ENCODE data around the gene SMIM14. TPM values are rescaled to one million over a fixed set of nuclear protein-coding genes. Genes with fewer than 3 reads are reported as not detected.
A peak's percentile ranks its signal among the peaks of the same experiment; 100 is the strongest.
"Not testable (repeated sequence)": the region's sequence is repeated elsewhere in the genome, so short reads cannot be mapped to it uniquely, and the experiment has no call there.

The SMIM14 gene
- polyA plus RNA-seq, 4 donors, result 46.0 to 58.6 (median 54.0) TPM

DNA sequence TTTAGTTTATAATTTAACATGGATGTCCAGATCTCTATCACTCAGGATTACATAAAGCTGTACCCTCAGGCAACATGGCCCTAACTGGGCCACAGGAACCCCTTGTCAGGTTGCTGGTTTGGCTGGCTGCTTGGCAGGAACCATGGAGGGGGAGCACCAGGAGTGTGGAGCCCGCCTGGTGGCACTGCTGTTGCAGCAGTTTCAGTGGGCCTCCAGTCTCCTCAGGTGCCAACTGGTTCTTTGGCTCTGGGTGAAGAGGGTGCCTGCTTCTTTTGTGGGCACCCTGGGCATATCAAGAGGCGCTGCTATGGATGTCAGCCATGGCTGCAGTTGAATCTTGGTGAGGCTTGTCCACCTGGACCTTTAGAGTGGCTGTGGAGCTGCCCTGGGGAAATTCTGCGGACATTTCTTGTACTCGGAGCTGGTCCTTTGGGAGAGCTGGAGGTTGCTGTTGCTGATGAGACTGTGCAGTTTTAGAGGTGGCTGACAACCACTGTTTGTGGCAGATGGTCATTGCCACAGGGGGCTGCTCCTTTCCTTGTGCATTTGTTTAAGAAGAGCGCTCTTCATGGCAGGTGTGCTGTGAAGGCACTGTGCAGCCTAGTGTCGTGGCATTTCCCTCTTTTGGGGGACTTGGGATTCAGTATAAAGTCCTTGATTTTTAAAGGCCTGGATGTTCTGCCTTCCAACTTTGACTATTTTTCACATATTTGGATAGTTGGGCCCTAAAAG lies 10.3 kb upstream of the SMIM14 start:
- DNase-seq (ENCODE audit: low read depth in 4 of 4, low spot score in 2 of 4), result no peak

DNA sequence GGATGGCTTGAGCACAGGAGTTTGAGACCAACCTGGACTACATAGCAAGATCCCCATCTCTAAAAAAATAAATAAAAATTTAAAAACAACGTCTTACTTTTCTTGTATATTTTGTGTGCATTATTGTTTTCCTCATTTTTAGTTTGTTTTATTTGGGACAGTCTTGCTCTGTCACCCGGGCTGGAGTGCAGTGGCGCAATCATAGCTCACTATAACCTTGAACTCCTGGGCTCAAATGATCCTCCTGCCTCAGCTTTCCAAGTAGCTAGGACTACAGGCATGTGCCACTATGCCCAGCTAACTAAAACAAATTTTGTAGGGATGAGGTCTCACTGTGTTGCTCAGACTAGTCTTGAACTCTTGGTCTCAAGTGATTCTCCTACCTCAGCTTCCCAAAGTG lies 9.5 kb upstream of the SMIM14 start:
- DNase-seq (ENCODE audit: low read depth in 4 of 4, low spot score in 2 of 4), result no peak

DNA sequence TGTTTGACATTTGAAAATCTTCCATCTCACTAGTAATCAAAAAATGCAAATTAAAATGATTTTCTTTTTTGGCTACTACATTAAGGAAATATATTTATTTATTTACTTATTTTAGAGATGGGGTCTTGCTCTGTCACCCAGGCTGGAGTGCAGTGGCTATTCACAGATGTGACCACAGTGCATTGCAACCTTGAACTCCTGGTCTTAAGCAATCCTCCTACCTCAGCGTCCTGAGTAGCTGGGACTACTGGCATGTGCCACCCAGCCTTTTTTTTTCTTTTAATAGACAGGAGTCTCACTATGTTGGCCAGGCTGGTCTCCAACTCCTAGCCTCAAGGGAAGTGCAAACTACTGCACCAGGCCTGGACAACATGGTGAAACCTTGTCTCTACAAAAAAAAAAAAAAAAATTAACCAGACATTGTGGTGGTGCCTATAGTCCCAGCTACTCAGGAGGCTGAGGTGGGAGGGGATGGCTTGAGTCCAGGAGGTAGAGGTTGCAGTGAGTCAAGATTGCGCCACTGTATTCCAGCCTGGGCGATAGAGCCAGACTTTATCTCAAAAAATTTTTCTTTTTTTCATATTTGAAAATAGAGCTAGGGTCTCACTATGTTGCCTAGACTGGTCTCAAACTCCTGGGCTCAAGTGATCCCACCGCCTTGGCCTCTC lies 4.4 kb upstream of the SMIM14 start:
- no peak for DNase-seq (ENCODE audit: low read depth in 4 of 4, low spot score in 2 of 4)

DNA sequence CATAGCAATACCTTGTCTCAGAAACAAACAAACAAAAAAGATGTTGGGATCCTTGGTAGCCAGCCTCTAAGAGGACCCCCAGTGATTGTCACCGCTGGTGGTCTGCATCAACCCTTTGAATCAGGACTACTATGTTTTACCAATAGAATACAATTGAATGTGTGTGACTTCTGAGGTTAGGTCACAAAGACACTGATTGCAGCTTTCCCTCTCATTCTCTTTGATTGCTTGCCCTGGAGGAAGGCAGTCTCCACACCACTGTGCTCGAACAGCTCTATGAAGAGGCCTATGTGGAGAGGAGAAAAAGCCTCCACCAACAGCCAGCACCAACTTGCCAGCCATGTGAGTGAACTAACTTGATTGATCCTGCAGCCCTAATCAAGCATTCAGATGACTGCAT lies 2.8 kb upstream of the SMIM14 start:
- DNase-seq (ENCODE audit: low read depth in 4 of 4, low spot score in 2 of 4), result no peak

DNA sequence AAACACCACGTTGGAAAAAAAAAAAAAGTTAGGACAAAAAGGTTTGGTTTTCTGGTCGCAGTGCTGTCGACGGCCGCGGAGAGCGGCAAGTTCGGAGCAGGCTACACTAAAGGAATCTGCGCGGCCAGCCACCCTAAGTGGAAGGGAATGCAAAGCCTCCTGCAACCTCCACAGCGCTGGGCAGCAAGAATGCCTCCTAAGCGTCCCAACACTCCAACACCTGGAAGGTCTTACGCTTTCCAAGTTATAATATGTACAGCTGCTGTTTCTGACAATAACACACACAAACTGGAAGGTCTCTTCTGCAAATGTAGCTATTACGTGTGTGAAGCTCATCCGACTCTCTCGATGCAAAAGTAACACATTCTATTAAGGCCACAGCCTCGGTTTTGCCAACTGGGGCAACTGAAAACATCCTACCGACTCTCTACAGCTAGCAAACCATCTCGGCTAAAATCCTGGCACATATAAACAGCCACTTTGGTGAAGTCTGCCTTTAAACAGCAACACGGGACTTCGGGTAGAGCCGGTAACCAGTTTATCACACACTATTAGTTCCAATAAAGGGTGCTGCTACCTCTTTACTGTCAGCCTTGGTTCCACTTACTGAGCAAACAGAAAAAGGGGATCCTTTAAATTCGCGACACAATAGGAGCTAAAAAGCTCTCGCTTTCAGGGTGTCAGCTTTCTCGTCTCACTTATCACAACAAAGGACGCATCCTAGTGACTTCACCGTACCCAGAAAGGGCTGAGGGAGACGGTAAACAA lies 895 bp downstream of the SMIM14 start:
- DNase-seq (ENCODE audit: low read depth in 4 of 4, low spot score in 2 of 4), result peak in 3 of 4 donors; percentile 50 to 75 (median 65)

DNA sequence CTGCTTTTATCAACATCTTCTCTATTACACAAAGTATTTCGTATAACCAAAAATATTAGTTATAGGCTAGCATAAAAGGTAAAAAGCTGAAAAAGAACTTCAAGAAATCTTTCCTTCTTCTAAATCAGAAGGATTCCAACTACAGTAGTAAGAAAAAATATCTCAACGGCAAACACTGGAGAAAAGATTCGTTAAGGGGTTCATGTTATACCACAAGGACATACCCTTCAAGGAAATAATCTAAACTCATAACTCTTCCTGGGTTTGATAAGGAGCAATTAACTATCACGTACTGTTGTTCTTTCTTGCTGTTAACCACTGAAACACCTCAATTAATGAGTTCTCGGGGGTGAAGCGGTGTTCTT lies 1.5 kb downstream of the SMIM14 start:
- DNase-seq (ENCODE audit: low read depth in 4 of 4, low spot score in 2 of 4), result peak in 1 of 4 donors; percentile 53

DNA sequence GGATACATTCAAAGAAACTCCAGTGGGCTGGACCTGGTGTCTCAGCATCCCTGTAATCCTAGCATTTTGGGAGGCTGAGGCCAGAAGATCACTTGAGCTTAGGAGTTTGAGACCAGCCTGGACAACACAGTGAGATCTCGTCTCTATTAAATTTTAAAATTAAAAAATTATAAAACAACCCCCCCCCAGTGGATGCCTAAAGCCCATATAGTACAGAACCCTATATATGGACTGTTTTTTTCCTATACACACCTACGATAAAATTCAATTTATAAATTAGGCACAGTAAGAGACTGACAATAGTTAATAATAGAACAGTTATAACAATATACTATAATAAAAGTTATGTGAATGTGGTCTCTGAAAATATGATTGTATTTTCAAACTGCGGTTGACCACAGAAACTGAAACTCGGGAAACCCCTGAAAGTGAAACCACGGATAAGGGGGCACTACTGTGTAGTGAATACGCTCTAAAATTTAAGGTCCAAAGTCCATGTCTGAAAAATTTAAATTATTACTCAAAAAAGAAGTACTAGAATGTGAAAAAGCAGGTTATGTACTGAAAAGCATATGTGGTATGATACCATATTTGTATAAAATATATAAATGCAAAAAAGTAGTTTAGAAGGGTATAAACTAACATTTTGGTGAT lies 2.0 kb downstream of the SMIM14 start:
- DNase-seq (ENCODE audit: low read depth in 4 of 4, low spot score in 2 of 4), result no peak

DNA sequence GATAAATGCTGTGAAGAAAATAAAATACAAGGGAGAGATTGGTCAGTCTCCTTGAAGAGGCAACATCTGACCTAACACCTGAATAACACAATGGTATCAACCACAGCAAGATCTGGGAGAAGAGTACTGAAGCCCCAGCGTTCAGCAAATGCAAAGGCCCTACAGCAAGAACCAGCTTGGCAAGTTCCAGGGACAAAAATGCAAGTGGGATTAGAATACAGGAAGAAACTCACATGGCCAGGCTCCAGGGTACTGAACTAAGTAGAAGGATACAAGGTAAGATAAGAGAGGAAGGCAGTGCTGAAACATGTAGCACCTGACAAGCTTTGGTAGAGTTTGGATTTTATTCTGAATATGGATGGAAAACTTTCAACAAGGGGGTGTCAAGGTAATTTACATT lies 3.6 kb downstream of the SMIM14 start:
- no peak for DNase-seq (ENCODE audit: low read depth in 4 of 4, low spot score in 2 of 4)

DNA sequence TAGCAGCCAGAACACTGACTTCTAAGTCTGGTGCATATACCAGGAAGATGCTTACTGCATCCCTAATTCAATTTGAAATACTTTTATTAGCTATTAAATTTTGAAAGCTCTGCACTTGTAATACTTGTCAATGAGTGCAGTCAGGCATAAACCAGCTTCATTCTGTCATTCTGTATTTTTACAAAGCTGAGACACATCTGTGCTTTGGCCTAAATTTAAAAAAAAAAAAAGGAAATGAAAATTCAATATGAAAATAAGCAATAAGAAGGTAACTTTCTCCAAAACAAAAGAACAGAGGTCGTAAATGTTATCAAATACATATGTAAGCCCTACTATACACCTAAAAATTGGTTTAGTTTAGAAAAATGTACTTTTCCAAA lies 7.0 kb downstream of the SMIM14 start:
- no peak for DNase-seq (ENCODE audit: low read depth in 4 of 4, low spot score in 2 of 4)

DNA sequence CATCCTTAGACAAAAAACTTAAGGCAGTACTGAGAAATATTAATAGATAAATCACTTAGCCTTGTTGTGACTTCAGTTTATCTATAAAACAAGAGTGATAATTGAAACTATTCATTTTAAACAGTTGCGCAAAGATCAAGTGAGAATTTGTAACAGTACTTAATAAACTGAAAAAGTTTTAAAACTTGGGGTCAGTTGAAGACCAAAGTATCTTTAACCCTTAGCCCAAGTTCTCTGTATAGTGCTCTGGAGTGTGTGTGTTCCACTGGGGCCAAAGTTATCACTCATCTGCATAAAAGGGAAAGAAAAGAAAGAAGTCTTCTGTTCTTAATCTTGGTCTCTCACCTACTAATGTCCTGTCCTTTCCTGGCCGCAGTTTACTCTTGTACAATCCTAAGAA lies 11.3 kb downstream of the SMIM14 start:
- no peak for DNase-seq (ENCODE audit: low read depth in 4 of 4, low spot score in 2 of 4)

DNA sequence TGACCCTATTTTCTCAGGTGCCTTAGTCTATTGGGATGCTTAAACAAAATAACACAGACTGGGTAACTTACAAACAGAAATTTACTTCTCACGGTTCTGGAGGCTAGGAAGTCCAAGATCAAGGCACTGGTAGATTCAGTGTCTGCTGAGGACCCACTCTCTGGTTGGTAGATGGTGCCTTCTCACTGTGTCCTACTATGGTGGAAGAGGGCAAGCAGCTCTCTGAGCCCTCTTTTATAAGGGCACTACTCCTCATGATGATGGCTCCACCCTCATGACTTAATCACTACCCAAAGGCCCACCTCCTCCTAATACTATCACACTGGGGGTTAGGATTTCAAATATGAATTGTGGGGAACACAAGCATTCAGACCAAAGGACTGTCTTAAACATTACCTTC lies 11.8 kb downstream of the SMIM14 start:
- no peak for DNase-seq (ENCODE audit: low read depth in 4 of 4, low spot score in 2 of 4)

DNA sequence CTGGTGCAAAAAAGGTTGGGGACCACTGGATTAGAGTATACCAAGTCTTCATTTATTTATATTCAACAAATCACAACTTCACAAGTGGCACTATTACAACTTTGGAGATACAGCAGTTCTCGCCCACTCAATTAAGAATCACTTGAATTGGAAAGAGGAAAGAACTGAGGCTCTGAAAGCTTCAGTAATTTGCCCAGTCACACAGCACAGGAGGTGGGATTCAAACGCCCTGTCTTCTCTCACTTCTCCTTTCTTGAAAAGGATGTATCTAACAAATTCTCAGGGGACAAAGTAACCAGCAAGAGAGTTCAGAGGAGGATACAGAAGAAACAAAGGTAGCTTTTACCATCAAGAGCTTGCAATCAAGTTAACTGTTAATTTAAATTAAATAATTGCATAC lies 12.4 kb downstream of the SMIM14 start:
- no peak for DNase-seq (ENCODE audit: low read depth in 4 of 4, low spot score in 2 of 4)

DNA sequence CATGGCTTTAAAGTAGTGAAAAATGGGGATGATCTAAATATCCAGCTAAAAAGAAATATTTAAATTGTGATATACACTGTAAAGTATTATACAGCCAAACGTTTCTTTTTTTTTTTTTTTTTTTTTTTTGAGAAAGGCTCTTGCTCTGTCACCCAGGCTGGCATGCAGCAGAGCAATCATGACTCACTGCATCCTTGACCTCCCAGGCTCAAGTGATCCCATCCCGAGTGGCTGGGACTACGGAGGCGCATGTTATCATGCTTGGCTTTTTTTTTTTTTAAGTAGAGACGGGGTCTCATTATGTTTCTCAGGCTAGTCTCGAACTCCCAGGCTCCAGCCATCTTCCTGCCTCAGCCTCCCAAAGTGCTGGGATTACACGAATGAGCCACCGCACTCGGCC lies 17.1 kb downstream of the SMIM14 start:
- no peak for DNase-seq (ENCODE audit: low read depth in 4 of 4, low spot score in 2 of 4)

DNA sequence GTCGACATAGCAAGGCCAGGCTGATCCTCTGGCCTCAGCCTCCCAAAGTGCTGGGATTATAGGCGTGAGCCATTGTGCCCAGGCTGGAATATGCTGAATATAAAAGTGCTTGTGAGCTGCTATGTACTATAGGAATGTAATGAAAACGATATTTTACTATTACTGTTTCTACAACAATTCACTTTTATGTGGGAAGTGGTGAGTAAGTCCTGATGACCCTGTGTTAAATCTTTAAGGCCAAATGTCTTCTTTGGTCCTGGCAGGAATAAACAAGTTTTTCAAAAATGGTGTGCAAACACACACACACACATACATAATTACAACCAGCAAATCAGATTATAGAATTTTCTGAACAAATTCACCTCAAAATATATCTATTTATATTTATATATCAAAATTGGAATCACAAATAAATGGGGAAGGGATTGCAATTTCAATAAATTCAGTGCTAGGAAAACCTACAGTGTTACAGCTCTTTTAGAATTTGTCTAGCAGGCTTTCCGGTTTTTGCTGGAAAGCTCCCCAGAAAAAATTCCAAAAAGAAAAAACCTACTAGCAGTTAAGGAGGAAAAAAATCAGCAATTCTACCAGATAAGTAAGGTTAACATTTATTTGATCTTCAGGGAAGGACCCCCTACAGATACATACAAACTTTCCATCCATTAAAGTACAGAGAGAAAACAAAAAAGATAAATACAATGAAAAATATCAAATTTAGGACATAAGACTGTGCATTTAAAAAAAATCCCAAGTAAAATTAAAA lies 17.9 kb downstream of the SMIM14 start:
- DNase-seq (ENCODE audit: low read depth in 4 of 4, low spot score in 2 of 4), result no peak

DNA sequence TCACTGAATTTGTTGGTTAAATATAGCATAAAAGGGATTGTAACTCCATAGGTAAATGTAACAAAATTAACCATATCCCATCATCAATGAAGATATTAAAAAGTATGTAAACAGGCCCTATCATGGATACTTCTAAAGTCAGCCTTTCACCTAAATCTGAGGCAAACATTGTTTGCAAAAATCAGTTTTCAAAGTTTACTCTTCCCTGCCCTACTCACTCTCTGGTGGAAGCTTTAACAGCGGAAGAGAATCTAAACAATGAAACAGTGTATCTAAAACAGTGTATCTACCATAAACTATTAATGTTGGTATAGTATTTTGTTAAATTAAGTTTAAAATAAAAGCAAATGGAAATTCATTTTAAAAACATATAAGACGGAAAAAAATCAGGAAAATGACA lies 21.1 kb downstream of the SMIM14 start:
- DNase-seq (ENCODE audit: low read depth in 4 of 4, low spot score in 2 of 4), result no peak

DNA sequence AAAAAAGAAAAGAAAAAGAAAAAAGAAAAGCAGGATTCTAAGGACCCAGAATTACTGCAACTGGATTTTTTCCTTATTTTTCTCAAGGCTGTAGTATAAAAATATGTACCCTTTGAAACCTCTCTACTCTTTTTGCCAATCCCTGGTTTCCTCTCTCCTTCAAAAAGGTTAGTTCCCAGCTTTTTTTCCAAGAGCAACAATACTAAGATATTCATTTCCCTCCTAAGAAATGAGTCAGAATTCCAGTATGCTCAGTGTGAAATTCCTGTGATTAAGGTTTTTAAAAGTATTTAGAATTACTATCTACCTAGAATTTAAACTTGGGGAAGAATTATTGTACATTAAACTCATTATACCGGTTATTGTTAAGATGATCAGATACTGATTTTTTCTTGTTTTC lies 22.0 kb downstream of the SMIM14 start:
- DNase-seq (ENCODE audit: low read depth in 4 of 4, low spot score in 2 of 4), result no peak

DNA sequence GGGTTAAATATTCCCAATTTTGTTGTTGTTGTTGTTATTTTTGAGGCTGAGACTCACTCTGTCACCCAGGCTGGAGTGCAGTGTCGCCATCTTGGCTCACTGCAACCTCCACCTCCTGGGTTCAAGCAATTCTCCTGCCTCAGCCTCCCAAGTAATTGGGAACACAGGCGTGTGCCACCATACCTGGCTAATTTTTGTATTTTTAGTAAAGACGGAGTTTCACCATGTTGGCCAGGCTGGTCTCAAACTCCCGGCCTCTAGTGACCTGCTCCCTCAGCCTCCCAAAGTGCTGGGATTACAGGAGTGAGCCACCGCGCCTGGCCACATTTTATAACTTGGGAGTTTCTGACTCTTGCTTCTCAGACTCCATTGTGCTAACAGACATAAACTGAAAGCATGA lies 22.6 kb downstream of the SMIM14 start:
- not testable (repeated sequence) for DNase-seq (ENCODE audit: low read depth in 4 of 4, low spot score in 2 of 4)

DNA sequence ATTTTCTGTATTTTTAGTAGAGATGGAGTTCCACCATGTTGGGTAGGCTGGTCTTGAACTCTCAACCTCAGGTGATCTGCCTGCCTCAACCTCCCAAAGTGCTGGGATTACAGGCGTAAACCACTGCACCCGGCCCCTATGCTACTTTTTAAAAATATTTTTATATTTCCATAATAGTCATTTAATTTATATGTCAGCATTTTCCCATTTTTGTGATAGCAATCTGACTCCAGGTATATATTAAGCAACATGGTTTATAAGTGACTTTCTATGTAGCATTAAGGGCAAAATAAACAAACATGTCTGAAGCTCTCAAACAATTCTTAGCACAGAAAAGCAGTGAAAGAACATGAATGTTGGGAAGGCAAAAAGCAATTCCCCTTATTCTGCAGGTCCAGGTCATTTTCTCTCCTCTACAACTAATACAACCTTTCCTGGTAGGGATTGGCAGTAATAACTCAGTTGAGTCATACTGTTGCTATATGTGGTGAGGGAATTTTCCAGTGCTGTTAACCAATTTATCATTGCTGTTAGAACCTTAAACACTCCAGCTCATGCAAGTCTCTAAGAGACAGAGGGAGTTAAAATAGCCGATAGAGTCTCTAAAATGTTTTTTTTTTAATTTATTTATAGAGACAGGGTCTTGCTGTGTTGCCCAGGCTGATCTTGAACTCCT lies 24.0 kb downstream of the SMIM14 start:
- DNase-seq (ENCODE audit: low read depth in 4 of 4, low spot score in 2 of 4), result no peak

DNA sequence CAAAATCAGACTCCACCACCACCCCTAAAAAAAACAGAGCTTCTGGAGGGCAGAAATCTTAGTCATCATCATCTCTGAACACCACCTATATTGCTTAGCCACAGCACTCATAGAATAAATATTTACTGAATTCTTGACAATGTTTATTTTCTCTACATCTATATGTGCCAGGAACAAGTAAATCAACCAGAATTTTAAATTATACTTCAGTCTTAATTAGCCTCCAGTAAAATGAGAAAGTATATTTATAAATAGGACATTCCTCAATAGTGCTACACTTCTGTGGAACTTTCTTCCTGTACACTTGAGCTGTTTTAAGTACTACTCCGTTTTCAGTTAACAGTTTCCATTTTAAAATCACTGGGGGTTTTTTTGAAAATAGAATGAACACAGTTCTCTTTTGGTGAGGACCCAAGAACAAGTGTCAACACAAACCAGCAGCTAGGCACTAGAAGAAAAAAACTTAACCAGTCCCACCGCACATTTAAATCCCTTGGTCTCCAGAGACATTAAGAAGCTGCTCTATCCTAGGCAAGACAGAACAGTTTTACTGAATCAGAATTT lies 25.5 kb downstream of the SMIM14 start:
- DNase-seq (ENCODE audit: low read depth in 4 of 4, low spot score in 2 of 4), result no peak

DNA sequence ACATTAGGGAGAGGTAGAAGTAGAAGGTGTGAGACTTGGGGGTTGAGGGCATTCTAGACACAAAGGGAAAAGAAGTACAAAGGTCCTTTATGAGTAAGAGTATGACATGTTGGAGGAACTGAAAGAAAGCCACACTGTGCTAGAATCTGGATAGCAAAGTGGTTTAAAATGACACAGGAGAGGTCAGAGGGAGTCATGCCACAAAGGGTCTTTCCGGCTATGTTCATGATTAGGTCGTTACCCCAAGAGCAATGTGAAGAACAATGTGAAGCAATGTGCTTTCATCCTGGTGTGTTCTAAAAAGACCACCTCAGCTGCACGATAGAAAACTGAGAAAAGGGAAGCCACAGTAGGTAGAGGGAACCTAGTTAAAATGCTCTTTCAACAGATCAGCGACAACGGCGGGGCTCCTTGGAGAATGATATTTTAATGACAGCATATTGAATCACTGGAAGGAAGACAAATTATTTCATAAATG lies 29.2 kb downstream of the SMIM14 start:
- no peak for DNase-seq (ENCODE audit: low read depth in 4 of 4, low spot score in 2 of 4)

All from left renal cortex interstitium (tissue), 4 donors.